Skeletal muscle cell (primary cell): Measurements from ENCODE around the gene RAD51B.

Source experiments
- DNase-seq: peaks from one replicate; pipeline ENCODE4 v3.0.0-alpha.2; 2010; ENCODE audit warnings: low read depth
- H3K4me3 ChIP-seq: 2 replicates; pipeline ENCODE4 v1.5.1; 2011; ENCODE audit warnings: low read depth, mild to moderate bottlenecking, control low read depth, low read length, moderate library complexity

The RAD51B gene

GRCh38 chr14:68372368-68372767 lies 552.8 kb downstream of the RAD51B start:
- H3K4me3 ChIP-seq, result no peak overlapping the region
- no peak for DNase-seq

GRCh38 chr14:68373124-68373646 lies 553.6 kb downstream of the RAD51B start:
- H3K4me3 ChIP-seq, result no peak overlapping the region
- DNase-seq, result no peak

GRCh38 chr14:68373847-68374444 lies 554.4 kb downstream of the RAD51B start:
- no peak overlapping the region for H3K4me3 ChIP-seq
- DNase-seq, result no peak

- DNase-seq, result no peak
- no peak overlapping the region for H3K4me3 ChIP-seq
These were observed 555.1 kb downstream of the RAD51B start for GRCh38 chr14:68374682-68375081.

- DNase-seq, result no peak
- no peak overlapping the region for H3K4me3 ChIP-seq
These were observed 555.8 kb downstream of the RAD51B start for GRCh38 chr14:68375376-68375775.

- no peak for DNase-seq
- no peak overlapping the region for H3K4me3 ChIP-seq
These were observed 556.6 kb downstream of the RAD51B start for GRCh38 chr14:68376067-68376779.

- no peak overlapping the region for H3K4me3 ChIP-seq
- no peak for DNase-seq
These were observed 557.4 kb downstream of the RAD51B start for GRCh38 chr14:68377006-68377405.

- no peak overlapping the region for H3K4me3 ChIP-seq
- DNase-seq, result no peak
These were observed 557.9 kb downstream of the RAD51B start for GRCh38 chr14:68377459-68377858.

- DNase-seq, result no peak
- no peak overlapping the region for H3K4me3 ChIP-seq
These were observed 560.1 kb downstream of the RAD51B start for GRCh38 chr14:68379510-68380328.

- DNase-seq, result no peak
- no peak overlapping the region for H3K4me3 ChIP-seq
These were observed 560.8 kb downstream of the RAD51B start for GRCh38 chr14:68380329-68380741.

GRCh38 chr14:68384335-68384734 lies 564.8 kb downstream of the RAD51B start:
- DNase-seq, result no peak

GRCh38 chr14:68384881-68385280 lies 565.3 kb downstream of the RAD51B start:
- H3K4me3 ChIP-seq, result no peak overlapping the region
- DNase-seq, result no peak

More at GRCh38 chr14:68384335-68384734, 564.8 kb downstream of the RAD51B start:
- no peak overlapping the region for H3K4me3 ChIP-seq

- H3K4me3 ChIP-seq, result no peak overlapping the region
- DNase-seq, result no peak
These were observed 566.9 kb downstream of the RAD51B start for GRCh38 chr14:68386446-68386845.

GRCh38 chr14:68386950-68387779 lies 567.6 kb downstream of the RAD51B start:
- no peak overlapping the region for H3K4me3 ChIP-seq
- no peak for DNase-seq

GRCh38 chr14:68389943-68390342 lies 570.4 kb downstream of the RAD51B start:
- DNase-seq, result no peak
- no peak overlapping the region for H3K4me3 ChIP-seq

- no peak overlapping the region for H3K4me3 ChIP-seq
- no peak for DNase-seq
These were observed 571.2 kb downstream of the RAD51B start for GRCh38 chr14:68390741-68391140.

GRCh38 chr14:68391311-68392014 lies 571.9 kb downstream of the RAD51B start:
- no peak for DNase-seq
- no peak overlapping the region for H3K4me3 ChIP-seq

- H3K4me3 ChIP-seq, result no peak overlapping the region
- DNase-seq, result no peak
These were observed 573.0 kb downstream of the RAD51B start for GRCh38 chr14:68392393-68393141.
